Measurements from ENCODE around the gene NLGN1. TPM values are rescaled to one million over a fixed set of nuclear protein-coding genes. Genes with fewer than 3 reads are reported as not detected.

NLGN1 gene
- total RNA-seq, 1 experiment from 2014 or later = 5.2 TPM

GRCh38 chr3:174308736-174309135 is 911.2 kb downstream of the NLGN1 start:
- no peaks in the 10 kb centered on the region for H4K20me1 ChIP-seq (ENCODE audit: control insufficient read depth, insufficient read depth, insufficient read length)
- no peak overlapping the region for H3K27ac ChIP-seq (ENCODE audit: insufficient read length, low read depth, low read length)
- Mint-ChIP-seq H3K9me3 (no peaks in the 10 kb centered on the region), H3K36me3 (ENCODE audit: insufficient read depth in 1 of 3, low read depth in 3 of 3) (no peaks in the 10 kb centered on the region; a peak in 1 of 7 replicates), H3K27me3 (ENCODE audit: low read depth) (no peaks in the 10 kb centered on the region), H3K4me1 (peaks cover 3 to 4% of the 10 kb centered on the region in 2 experiments; a peak in 3 of 4 replicates), H3K4me3 (no peak overlapping the region), H3K27ac (no peak overlapping the region)
- no peak overlapping the region for H2AK5ac ChIP-seq (ENCODE audit: insufficient read length, low read length)
- no peak for TF ChIP-seq CTCF (conservative IDR thresholded peaks at IDR 0.05)
- H3K79me1 ChIP-seq (ENCODE audit: insufficient read depth, low read depth, low read length, poor library complexity, severe bottlenecking) = no peaks in the 10 kb centered on the region
- no peak overlapping the region for H2AFZ ChIP-seq (ENCODE audit: low read length)
- no peak overlapping the region for H2BK5ac ChIP-seq (ENCODE audit: insufficient read length, low read length)
- no peak overlapping the region for H4K5ac ChIP-seq (ENCODE audit: insufficient read length, low read depth, low read length)
- H3K4me1 ChIP-seq (ENCODE audit: insufficient read depth, low read length) = no peaks in the 10 kb centered on the region; the same call in 1 of the 2 replicates
- H4K91ac ChIP-seq (ENCODE audit: insufficient read length, low read depth, low read length) = no peak overlapping the region
- H3K4me2 ChIP-seq (ENCODE audit: insufficient read depth, insufficient read length, low read length) = no peak overlapping the region
- no peak overlapping the region for H3K4ac ChIP-seq (ENCODE audit: low read depth, low read length)
- no peak overlapping the region for H3T11ph ChIP-seq (ENCODE audit: low read length)
- no peaks in the 10 kb centered on the region for H3K79me2 ChIP-seq (ENCODE audit: insufficient read depth, low read length)
- no peak overlapping the region for H2BK12ac ChIP-seq (ENCODE audit: insufficient read length, low read depth, low read length)
- WGBS (ENCODE audit: extremely low coverage, insufficient read length, low lambda C conversion rate) = no CpG with 5 or more reads among the region's 1 CpG
- H3K9me3 ChIP-seq (ENCODE audit: control insufficient read depth, low read depth, low read length) = no peaks in the 10 kb centered on the region
- no peak overlapping the region for H2BK15ac ChIP-seq (ENCODE audit: low read depth, low read length)
- H3K9ac ChIP-seq (ENCODE audit: extremely low read depth, insufficient read length, low read length) = no peak overlapping the region
- no peak overlapping the region for H2BK20ac ChIP-seq (ENCODE audit: low read depth, low read length, poor library complexity, severe bottlenecking)
- DNase-seq = no peak
- H3K23ac ChIP-seq (ENCODE audit: insufficient read length, low read depth, low read length) = no peak overlapping the region
- no peak overlapping the region for H3K14ac ChIP-seq (ENCODE audit: insufficient read depth, low read length)
- no peaks in the 10 kb centered on the region for H3K23me2 ChIP-seq (ENCODE audit: insufficient read length, low read depth, low read length, poor library complexity, severe bottlenecking)
- no peak overlapping the region for H2BK120ac ChIP-seq (ENCODE audit: low read depth, low read length, poor library complexity, severe bottlenecking)
- H4K8ac ChIP-seq (replicated peaks; ENCODE audit: insufficient read length, low read depth, low read length) = no peak overlapping the region
- no peaks in the 10 kb centered on the region for H3K27me3 ChIP-seq (ENCODE audit: insufficient read depth, low read length)
- no peak overlapping the region for H3K18ac ChIP-seq (ENCODE audit: insufficient read length, low read depth, low read length)
- no peak overlapping the region for H3K56ac ChIP-seq (ENCODE audit: insufficient read length, low read depth, low read length)

Measured in H9 (cell line).